GM08714 (cell line): ENCODE measurements around the gene ECHDC1.

Experiments
- H3K4me3 ChIP-seq: fragments of 200-500 bp; sonication (Bioruptor generic); 2 replicates; pipeline ENCODE4 v1.5.1; 2014; ENCODE audit warnings: mild to moderate bottlenecking, low read length, inconsistent platforms
- ZNF274 ChIP-seq: IDR thresholded peaks from 2 replicates; pipeline ENCODE4 v1.6.1; 2012; ENCODE audit warnings: mild to moderate bottlenecking, low read depth, low read length

Gene ECHDC1

DNA sequence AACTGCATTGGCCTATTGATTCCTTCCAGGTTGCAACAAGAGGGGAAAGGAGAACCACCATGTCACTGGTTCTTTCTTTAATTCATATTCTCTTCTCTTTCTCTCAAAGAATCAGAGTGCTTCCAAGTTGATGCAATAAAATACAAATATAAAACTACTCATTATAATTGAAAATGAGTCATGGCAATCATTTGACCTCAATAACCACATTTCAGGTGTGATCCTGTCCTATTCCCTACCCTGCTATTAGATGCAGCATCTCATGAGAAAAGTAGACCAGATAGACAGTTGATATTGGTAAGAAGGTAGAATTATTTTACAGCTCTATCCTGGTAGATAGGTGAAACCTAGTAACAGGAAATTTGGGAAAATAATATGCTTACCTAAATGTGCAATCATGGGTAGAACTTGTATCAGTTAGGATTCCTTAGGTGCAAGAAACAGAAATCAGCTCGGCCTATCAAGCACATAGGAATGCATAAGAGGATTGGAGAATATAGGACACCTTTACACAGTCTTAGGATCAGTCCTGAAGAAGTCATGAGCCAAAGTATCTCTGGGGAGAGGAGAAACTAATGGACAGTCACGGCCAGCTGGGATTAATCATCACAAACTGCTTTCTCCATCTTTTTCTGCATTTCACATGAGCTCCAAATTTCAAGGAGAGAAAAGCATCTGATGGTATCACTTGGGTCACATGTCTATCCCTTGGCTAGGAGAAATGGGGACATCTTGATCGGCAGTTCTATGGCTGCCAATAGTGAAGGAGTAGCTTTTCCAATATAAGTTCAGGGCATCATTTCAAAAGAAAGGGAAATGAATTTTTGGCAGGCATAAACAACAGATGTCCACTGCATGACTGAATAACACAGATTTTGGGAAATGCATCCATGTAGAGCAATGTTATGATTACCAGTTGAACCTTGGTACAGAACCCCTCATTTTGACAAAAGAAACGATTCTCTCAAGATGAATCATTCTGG is 96.0 kb downstream of the ECHDC1 start:
- no peak overlapping the region for H3K4me3 ChIP-seq
- TF ChIP-seq ZNF274: no peak

DNA sequence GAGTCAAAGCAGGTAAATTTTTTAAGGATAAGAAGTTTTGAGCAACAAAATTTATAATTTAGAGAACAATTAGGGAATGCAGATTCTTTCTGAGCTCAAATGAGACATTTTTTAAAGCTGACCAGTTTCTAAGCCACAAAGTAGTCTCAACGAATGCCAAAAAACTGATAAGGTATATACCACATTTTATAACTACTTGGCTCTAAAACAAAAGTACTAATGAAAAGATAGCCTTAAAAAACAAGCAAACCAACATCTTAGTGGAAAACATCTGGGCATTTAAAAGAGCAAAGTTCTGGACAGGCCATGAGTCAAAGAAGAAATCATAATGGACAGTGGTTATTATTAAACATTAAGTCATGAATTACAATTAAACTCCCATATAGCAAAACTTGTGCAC is 99.9 kb downstream of the ECHDC1 start:
- no peak overlapping the region for H3K4me3 ChIP-seq
- TF ChIP-seq ZNF274: no peak
